GM23338 (cell line): ENCODE measurements around the gene ZNF248. TPM values are rescaled to one million over a fixed set of nuclear protein-coding genes. Genes with fewer than 3 reads are reported as not detected.

Experiments used
- ATAC-seq: fragments of 200-7000 bp; cut with Tn5 transposase; 3 replicates; pipeline ENCODE4 v1.9.1; 2020
- DNase-seq: peaks from one replicate; pipeline ENCODE4 v3.0.0-alpha.2; 2015; ENCODE audit warnings: low spot score
- H2AFZ ChIP-seq: fragments of 200-600 bp; sonication (generic); 2 replicates; pipeline ENCODE4 v1.8.0; 2016; ENCODE audit warnings: antibody characterized with exemption, mild to moderate bottlenecking, moderate library complexity
- H3F3A ChIP-seq: fragments of 200-600 bp; sonication (generic); replicated peaks from 2 replicates; pipeline ENCODE4 v1.8.0; 2017; ENCODE audit warnings: antibody characterized with exemption, mixed run types, low read depth
- H3K27ac ChIP-seq: fragments of 200-600 bp; sonication (generic); 2 replicates; pipeline ENCODE4 v1.6.1; 2016; ENCODE audit warnings: low read depth
- H3K27me3 ChIP-seq: fragments of 200-600 bp; sonication (generic); 2 replicates; pipeline ENCODE4 v1.8.0; 2016; ENCODE audit warnings: mild to moderate bottlenecking, mixed run types, moderate library complexity; ENCODE audit not compliant: insufficient read depth
- H3K36me3 ChIP-seq: fragments of 200-600 bp; sonication (generic); 2 replicates; pipeline ENCODE4 v1.8.0; 2016; ENCODE audit warnings: mild to moderate bottlenecking; ENCODE audit not compliant: insufficient read depth
- H3K4me1 ChIP-seq: fragments of 200-600 bp; sonication (generic); 2 replicates; pipeline ENCODE4 v1.8.0; 2016; ENCODE audit warnings: mild to moderate bottlenecking, moderate library complexity; ENCODE audit not compliant: insufficient read depth
- H3K4me2 ChIP-seq: fragments of 200-600 bp; sonication (generic); 2 replicates; pipeline ENCODE4 v1.7.1; 2017; ENCODE audit warnings: mixed run types
- H3K4me3 ChIP-seq: fragments of 200-600 bp; sonication (generic); 2 replicates; pipeline ENCODE4 v1.6.1; 2016; ENCODE audit warnings: mixed run types
- H3K79me2 ChIP-seq: fragments of 200-600 bp; sonication (generic); replicated peaks from 2 replicates; pipeline ENCODE4 v1.8.0; 2017; ENCODE audit warnings: mild to moderate bottlenecking; ENCODE audit not compliant: insufficient read depth
- H3K9me2 ChIP-seq: fragments of 200-600 bp; sonication (generic); 2 replicates; pipeline ENCODE4 v1.8.0; 2017; ENCODE audit not compliant: insufficient read depth
- H4K20me1 ChIP-seq: fragments of 200-600 bp; sonication (generic); replicated peaks from 2 replicates; pipeline ENCODE4 v1.8.0; 2017; ENCODE audit warnings: mild to moderate bottlenecking; ENCODE audit not compliant: insufficient read depth
- H3K27ac Mint-ChIP-seq: 2 replicates; pipeline ENCODE4 v1.8.0; 2020; ENCODE audit warnings: inconsistent platforms, mild to moderate bottlenecking, moderate library complexity, mixed read lengths
- H3K27me3 Mint-ChIP-seq: 3 replicates; pipeline ENCODE4 v1.8.0; 2022; ENCODE audit warnings: low read depth, mild to moderate bottlenecking, moderate library complexity, mixed read lengths, inconsistent platforms; ENCODE audit not compliant: insufficient read depth, poor library complexity
- H3K36me3 Mint-ChIP-seq: 3 replicates; pipeline ENCODE4 v1.8.0; 2021; ENCODE audit warnings: low read depth, mild to moderate bottlenecking, inconsistent platforms, moderate library complexity, mixed read lengths
- H3K4me1 Mint-ChIP-seq: 3 replicates; pipeline ENCODE4 v1.8.0; 2020; ENCODE audit warnings: mild to moderate bottlenecking, inconsistent platforms, mixed read lengths
- H3K4me3 Mint-ChIP-seq: 3 replicates; pipeline ENCODE4 v1.8.0; 2021; ENCODE audit warnings: moderate library complexity, mild to moderate bottlenecking, inconsistent platforms, mixed read lengths
- H3K9me3 Mint-ChIP-seq: 3 replicates; pipeline ENCODE4 v1.8.0; 2020; ENCODE audit warnings: moderate library complexity, mild to moderate bottlenecking, inconsistent platforms, mixed read lengths
- EZH2 ChIP-seq: fragments of 200-600 bp; sonication (generic); IDR thresholded peaks from one replicate; pipeline ENCODE4 v1.8.0; 2017; ENCODE audit warnings: antibody characterized with exemption, mild to moderate bottlenecking, low read depth; ENCODE audit not compliant: unreplicated experiment
- JUNB ChIP-seq: IDR thresholded peaks from one replicate; pipeline ENCODE4 v1.6.1; 2016; ENCODE audit warnings: antibody characterized with exemption; ENCODE audit not compliant: unreplicated experiment
- NANOG ChIP-seq: IDR thresholded peaks from 2 replicates; pipeline ENCODE4 v1.6.1; 2016; ENCODE audit warnings: antibody characterized with exemption, borderline replicate concordance
- ZNF114 ChIP-seq: fragments of 250-450 bp; sonication (Bioruptor Pico); IDR thresholded peaks from 2 replicates; pipeline ENCODE4 v1.5.0; 2020; ENCODE audit warnings: mild to moderate bottlenecking, moderate library complexity
- ZNF331 ChIP-seq: fragments of 250-450 bp; sonication (Bioruptor Pico); IDR thresholded peaks from 2 replicates; pipeline ENCODE4 v1.5.0; 2020; ENCODE audit warnings: low read depth, mild to moderate bottlenecking, moderate library complexity
- polyA plus RNA-seq: library from polyadenylated mRNA; unstranded; fragments of >200 nt; fragmentation: Nextera tagmentation; extraction: Ambion mirVana; gene quantifications from 2 replicates; pipeline ENCODE4 v1.2.1, GENCODE V29; 2016
- total RNA-seq: library from RNA; depleted of rRNA; stranded (reverse); fragments of >200 nt; shearing (Covaris generic); gene quantifications from 2 replicates; pipeline ENCODE4 v1.2.3, GENCODE V29; 2014
- TF ChIP-seq, protein P1 (sequence below), 2 experiments: fragments of 200-600 bp in 1 of 2; sonication (generic) in 1 of 2; conservative IDR thresholded peaks; 2 replicates each; pipeline versions ENCODE4 v1.5.1 to v1.6.1; 2016 to 2017; ENCODE audit warnings: antibody characterized with exemption in 2 of 2, low read depth in 2 of 2, mild to moderate bottlenecking in 2 of 2, moderate library complexity in 1 of 2
- TF ChIP-seq, protein P2 (sequence below): IDR thresholded peaks from one replicate; pipeline ENCODE4 v1.6.1; 2018; ENCODE audit warnings: antibody characterized with exemption; ENCODE audit not compliant: unreplicated experiment
- TF ChIP-seq, protein P3 (sequence below): IDR thresholded peaks from 2 replicates; pipeline ENCODE4 v1.6.1; 2016; ENCODE audit warnings: antibody characterized with exemption

ZNF248 gene
- total and polyA plus RNA-seq, 2 experiments from 2014 or later = 2.7 to 5.3 TPM

DNA sequence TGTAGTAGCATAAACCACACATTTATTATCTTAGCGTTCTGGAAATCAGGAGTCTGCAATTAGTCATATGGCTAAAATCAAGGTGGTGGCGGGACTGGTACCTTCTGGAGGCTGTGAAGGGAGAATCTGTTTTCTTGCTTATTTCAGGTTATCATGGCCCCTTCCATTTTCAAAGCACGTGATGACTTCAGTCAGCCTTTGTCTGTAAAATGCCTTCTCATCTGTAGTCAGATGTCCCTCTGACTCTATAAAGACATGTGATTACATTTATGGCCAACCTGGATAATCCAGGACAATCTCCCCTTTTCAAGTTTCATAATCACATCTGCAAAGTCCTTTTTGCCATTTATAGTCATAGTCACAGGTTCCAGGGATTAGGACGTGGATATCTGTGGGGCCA lies 15.5 kb upstream of the ZNF248 start:
- no peak overlapping the region for H3K4me3 ChIP-seq
- no peaks in the 10 kb centered on the region for H3K4me1 Mint-ChIP-seq
- H4K20me1 ChIP-seq = no peaks in the 10 kb centered on the region
- H3F3A ChIP-seq = no peaks in the 10 kb centered on the region
- no peaks in the 10 kb centered on the region for H3K79me2 ChIP-seq
- H3K27me3 Mint-ChIP-seq = peaks cover 3% of the 10 kb centered on the region
- H3K4me3 Mint-ChIP-seq = no peak overlapping the region
- H2AFZ ChIP-seq = no peak overlapping the region
- no peak overlapping the region for H3K27ac ChIP-seq
- peaks cover 9% of the 10 kb centered on the region; the same call in 1 of the 2 replicates for H3K36me3 ChIP-seq
- H3K4me1 ChIP-seq = no peaks in the 10 kb centered on the region
- DNase-seq (no peak), ATAC-seq (no peak)
- H3K9me3 Mint-ChIP-seq = peaks cover 91% of the 10 kb centered on the region
- no peak overlapping the region for H3K27ac Mint-ChIP-seq
- TF ChIP-seq, protein P1, sequence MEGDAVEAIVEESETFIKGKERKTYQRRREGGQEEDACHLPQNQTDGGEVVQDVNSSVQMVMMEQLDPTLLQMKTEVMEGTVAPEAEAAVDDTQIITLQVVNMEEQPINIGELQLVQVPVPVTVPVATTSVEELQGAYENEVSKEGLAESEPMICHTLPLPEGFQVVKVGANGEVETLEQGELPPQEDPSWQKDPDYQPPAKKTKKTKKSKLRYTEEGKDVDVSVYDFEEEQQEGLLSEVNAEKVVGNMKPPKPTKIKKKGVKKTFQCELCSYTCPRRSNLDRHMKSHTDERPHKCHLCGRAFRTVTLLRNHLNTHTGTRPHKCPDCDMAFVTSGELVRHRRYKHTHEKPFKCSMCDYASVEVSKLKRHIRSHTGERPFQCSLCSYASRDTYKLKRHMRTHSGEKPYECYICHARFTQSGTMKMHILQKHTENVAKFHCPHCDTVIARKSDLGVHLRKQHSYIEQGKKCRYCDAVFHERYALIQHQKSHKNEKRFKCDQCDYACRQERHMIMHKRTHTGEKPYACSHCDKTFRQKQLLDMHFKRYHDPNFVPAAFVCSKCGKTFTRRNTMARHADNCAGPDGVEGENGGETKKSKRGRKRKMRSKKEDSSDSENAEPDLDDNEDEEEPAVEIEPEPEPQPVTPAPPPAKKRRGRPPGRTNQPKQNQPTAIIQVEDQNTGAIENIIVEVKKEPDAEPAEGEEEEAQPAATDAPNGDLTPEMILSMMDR (conservative IDR thresholded peaks at IDR 0.05; ENCODE audit: low read depth in 2 of 2) = no peak
- TF ChIP-seq EZH2 = no peak
- peaks cover 26% of the 10 kb centered on the region for H3K36me3 Mint-ChIP-seq
- no peaks in the 10 kb centered on the region for H3K9me2 ChIP-seq
- H3K27me3 ChIP-seq = no peaks in the 10 kb centered on the region
- no peak overlapping the region for H3K4me2 ChIP-seq

DNA sequence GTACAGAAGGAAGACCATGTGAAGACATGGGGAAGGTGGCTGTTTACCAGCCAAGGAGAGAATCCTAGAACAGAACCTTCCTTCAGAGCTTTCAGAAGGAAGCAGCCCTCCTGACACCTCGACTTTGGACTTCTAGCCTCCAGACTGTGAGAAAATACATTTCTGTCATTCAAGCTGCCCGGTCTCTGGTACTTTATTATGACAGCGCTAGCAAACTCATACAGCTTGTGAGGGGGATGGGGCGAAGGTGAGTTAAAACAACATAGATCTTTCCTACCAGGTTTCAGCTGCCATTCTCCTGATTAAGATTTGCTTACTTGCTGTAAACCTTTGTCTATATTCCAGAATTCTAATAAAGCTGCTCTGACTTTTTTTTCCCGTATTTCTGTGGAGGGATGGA lies 14.9 kb upstream of the ZNF248 start:
- Histone ChIP-seq H3K4me1 (no peaks in the 10 kb centered on the region), H3K4me3 (no peak overlapping the region), H3K9me2 (no peaks in the 10 kb centered on the region), H3K36me3 (peaks cover 9% of the 10 kb centered on the region; the same call in 1 of the 2 replicates), H3K79me2 (no peaks in the 10 kb centered on the region), H3K27me3 (no peaks in the 10 kb centered on the region), H4K20me1 (no peaks in the 10 kb centered on the region), H3K4me2 (no peak overlapping the region), H2AFZ (no peak overlapping the region), H3F3A (no peaks in the 10 kb centered on the region), H3K27ac (no peak overlapping the region)
- Mint-ChIP-seq H3K27ac (no peak overlapping the region), H3K9me3 (peaks cover 91% of the 10 kb centered on the region), H3K4me3 (no peak overlapping the region), H3K27me3 (peaks cover 3% of the 10 kb centered on the region), H3K4me1 (no peaks in the 10 kb centered on the region), H3K36me3 (peaks cover 21% of the 10 kb centered on the region)
- TF ChIP-seq JUNB (no peak), EZH2 (no peak), ZNF331 (no peak), ZNF114 (CRISPR knock-in tag) (no peak), NANOG (no peak)
- TF ChIP-seq, protein P2, sequence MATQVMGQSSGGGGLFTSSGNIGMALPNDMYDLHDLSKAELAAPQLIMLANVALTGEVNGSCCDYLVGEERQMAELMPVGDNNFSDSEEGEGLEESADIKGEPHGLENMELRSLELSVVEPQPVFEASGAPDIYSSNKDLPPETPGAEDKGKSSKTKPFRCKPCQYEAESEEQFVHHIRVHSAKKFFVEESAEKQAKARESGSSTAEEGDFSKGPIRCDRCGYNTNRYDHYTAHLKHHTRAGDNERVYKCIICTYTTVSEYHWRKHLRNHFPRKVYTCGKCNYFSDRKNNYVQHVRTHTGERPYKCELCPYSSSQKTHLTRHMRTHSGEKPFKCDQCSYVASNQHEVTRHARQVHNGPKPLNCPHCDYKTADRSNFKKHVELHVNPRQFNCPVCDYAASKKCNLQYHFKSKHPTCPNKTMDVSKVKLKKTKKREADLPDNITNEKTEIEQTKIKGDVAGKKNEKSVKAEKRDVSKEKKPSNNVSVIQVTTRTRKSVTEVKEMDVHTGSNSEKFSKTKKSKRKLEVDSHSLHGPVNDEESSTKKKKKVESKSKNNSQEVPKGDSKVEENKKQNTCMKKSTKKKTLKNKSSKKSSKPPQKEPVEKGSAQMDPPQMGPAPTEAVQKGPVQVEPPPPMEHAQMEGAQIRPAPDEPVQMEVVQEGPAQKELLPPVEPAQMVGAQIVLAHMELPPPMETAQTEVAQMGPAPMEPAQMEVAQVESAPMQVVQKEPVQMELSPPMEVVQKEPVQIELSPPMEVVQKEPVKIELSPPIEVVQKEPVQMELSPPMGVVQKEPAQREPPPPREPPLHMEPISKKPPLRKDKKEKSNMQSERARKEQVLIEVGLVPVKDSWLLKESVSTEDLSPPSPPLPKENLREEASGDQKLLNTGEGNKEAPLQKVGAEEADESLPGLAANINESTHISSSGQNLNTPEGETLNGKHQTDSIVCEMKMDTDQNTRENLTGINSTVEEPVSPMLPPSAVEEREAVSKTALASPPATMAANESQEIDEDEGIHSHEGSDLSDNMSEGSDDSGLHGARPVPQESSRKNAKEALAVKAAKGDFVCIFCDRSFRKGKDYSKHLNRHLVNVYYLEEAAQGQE = no peak
- TF ChIP-seq, protein P1 (conservative IDR thresholded peaks at IDR 0.05; ENCODE audit: low read depth in 2 of 2) = no peak
- TF ChIP-seq, protein P3, sequence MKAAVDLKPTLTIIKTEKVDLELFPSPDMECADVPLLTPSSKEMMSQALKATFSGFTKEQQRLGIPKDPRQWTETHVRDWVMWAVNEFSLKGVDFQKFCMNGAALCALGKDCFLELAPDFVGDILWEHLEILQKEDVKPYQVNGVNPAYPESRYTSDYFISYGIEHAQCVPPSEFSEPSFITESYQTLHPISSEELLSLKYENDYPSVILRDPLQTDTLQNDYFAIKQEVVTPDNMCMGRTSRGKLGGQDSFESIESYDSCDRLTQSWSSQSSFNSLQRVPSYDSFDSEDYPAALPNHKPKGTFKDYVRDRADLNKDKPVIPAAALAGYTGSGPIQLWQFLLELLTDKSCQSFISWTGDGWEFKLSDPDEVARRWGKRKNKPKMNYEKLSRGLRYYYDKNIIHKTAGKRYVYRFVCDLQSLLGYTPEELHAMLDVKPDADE = no peak
- DNase-seq (no peak), ATAC-seq (no peak)
